Motor neuron (in vitro differentiated cells): ENCODE measurements around the gene USP22. TPM values are rescaled to one million over a fixed set of nuclear protein-coding genes. Genes with fewer than 3 reads are reported as not detected.
A peak's percentile ranks its signal among the peaks of the same experiment; 100 is the strongest.

Source experiments
- ATAC-seq, 8 experiments: fragments of 200-7000 bp; cut with Tn5 transposase; replicated peaks in 6 of 8; 2 replicates each; pipeline ENCODE4 v1.8.0; 2021; ENCODE audit warnings: mild to moderate bottlenecking in 8 of 8, moderate library complexity in 8 of 8
- H3K27ac ChIP-seq, 2 donors: fragments of 250-450 bp; sonication (Bioruptor Pico); 2 replicates each; pipeline ENCODE4 v1.9.0; 2021; ENCODE audit warnings: antibody characterized with exemption in 2 of 2, mild to moderate bottlenecking in 2 of 2, moderate library complexity in 1 of 2
- H3K4me1 ChIP-seq, 2 donors: fragments of 250-450 bp; sonication (Bioruptor Pico); replicated peaks in 1 of 2; 2 replicates each; pipeline ENCODE4 v1.6.1; 2021; ENCODE audit warnings: antibody characterized with exemption in 2 of 2, mild to moderate bottlenecking in 2 of 2, moderate library complexity in 1 of 2
- H3K4me3 ChIP-seq, 5 donors: fragments of 250-450 bp; sonication (Bioruptor Pico); 2 replicates each; pipeline ENCODE4 v1.9.0; 2021; ENCODE audit warnings: antibody characterized with exemption in 5 of 5, mild to moderate bottlenecking in 5 of 5, moderate library complexity in 4 of 5
- WGBS, 10 experiments: fragments of 450-650 bp; shearing (Covaris generic); methylation state at CpG; one replicate each; pipeline ENCODE4 v1.0.0; 2022; 5-methylcytosine and 5-hydroxymethylcytosine counted together
- in situ Hi-C, 9 experiments: fragments of 400-800 bp; cut with MboI; loops; one replicate each; pipeline ENCODE4 v1.15.0; 2021; ENCODE audit warnings: low sequenced_read_pairs in 9 of 9, low pct_unique_long_range_greater_than_20kb in 2 of 9; ENCODE audit not compliant: unreplicated experiment in 9 of 9
- total RNA-seq, 8 experiments: library from RNA; unstranded; fragments of 300-600 nt; gene quantifications; 2 replicates each; pipeline versions ENCODE4 v1.2.3 to v1.2.4, GENCODE V29; 2022

The USP22 gene
- total RNA-seq, 8 experiments from 2014 or later = 121 to 282 (median 209) TPM

DNA sequence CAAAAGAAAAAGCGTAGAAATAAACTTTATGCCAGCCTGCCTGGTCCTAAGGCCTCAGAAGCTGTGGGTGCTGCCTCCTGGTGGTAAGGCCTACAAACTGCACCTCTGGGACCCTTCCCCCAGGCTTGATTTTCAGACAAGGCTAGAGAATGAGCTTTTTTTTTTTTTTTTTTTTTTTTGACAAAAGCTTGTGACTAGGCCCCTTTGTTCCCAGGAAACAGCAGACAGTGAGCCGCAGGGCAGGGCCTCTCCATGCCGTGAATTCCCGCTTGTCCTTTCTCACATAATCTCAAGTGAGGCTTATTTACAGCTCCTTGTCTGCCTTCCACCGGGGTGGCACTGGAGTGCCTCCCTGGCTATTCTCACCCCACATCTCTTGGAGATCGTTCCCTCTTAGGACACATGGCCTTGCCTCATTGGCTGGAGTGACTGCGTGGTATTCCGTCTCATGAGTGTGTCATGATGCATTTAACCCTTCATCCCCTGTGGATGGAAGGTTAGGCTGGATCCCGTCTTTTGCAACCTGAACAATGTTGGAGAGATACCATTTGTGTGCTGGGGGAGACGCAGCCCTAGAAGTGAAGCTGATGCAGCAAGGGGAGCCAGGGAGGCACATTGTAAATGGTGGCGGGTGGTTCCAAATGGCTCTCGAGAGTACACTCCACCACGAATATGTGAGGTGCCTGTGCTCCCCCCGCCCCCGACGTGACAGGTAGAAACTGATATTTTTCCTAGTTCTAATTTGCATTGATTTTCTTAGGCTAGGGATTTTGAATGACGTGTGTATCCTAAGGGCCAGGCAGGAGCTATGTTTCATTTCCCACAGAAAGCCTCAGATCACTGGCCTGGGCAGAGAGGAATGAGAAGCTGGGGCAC lies 49.6 kb downstream of the USP22 start:
- in situ Hi-C loops = loop anchor here in 1 of 9 experiments (10.0 kb wide), 1 partner anchor 188 kb away; no protein-coding TSS in a partner anchor
- ATAC-seq = peak; percentile 60 to 85 (median 70)
- WGBS, 10 experiments = 11 to 93% (median 45%) methylated on average over 1 to 12 of the region's 17 CpGs
- no peak overlapping the region for H3K4me3 ChIP-seq
- H3K4me1 ChIP-seq = peaks cover 5 to 12% of the 10 kb centered on the region in 2 donors
- peak overlapping the region; percentile 85 to 87 for H3K27ac ChIP-seq

DNA sequence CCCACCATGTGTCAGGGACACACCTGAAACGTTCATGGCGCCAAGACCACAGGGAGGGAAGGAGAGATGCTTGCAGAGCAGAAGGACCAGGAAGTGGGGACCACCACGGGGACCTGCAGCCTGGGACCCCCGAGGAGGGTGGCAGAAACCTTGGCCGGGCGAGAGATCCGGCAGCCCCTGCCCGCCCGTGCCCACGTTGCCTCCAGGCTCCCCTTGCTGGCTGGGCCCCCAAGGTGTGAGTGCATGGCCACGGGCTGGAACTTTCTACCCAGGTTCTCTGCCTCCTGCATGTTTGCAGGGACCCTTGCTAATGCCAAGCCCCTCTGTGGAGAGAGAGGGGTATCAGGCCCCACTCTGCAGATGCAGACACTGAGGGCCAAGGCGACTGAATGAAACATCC lies 50.4 kb downstream of the USP22 start:
- in situ Hi-C loops = loop anchor here in 1 of 9 experiments (10.0 kb wide), 1 partner anchor 188 kb away; no protein-coding TSS in a partner anchor
- 40 to 80% methylated on average over 2 of the region's 12 CpGs; no CpG with 5 or more reads in 8 of the 10 experiments for WGBS, 10 experiments
- ATAC-seq = no peak
- peak overlapping the region; percentile 0 to 30 for H3K27ac ChIP-seq
- H3K4me1 ChIP-seq = peaks cover 5 to 12% of the 10 kb centered on the region in 2 donors
- no peak overlapping the region for H3K4me3 ChIP-seq

DNA sequence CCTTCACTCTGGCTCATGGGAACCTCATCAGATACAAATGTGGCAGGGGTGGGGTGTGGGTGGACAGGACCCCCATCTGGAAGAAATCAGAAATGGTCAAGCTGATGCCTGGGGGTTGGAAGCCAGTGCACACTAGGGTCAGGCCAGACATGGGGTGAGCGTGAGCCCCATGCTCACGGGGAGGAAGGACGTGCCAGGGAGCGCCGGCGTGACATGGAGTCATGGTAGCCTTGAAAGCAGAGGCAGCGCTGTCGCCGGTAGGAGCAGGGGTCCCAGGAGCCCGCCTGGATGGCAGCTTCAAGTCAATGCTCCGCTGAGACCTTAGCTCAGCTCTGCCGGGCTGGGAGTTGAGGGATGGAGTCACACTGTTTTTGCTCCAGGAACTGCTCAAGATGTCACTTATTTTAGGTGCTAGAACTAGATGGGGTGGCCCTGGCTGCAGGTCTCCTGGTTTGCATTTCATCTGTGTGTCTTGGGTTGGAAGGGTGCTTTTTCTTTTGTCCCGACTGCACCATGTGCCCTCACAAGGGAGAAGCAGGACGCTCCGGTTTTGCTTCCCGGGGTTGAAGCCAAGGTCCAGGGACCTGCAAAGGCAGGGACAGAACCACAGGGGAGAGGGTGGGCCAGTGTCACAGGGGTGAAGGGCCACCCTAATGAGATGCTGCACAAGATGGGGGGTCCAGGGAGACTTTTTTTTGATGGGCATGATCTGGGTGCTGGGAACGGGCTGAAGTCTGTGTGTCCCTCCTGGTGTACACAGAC lies 51.4 kb downstream of the USP22 start:
- WGBS, 10 experiments = 81 to 100% (median 88%) methylated on average over 1 to 12 of the region's 17 CpGs; no CpG with 5 or more reads in 5 of the 10 experiments
- peaks cover 5 to 12% of the 10 kb centered on the region in 2 donors for H3K4me1 ChIP-seq
- in situ Hi-C loops = loop anchor here in 1 of 9 experiments (10.0 kb wide), 1 partner anchor 187 kb away; no protein-coding TSS in a partner anchor

DNA sequence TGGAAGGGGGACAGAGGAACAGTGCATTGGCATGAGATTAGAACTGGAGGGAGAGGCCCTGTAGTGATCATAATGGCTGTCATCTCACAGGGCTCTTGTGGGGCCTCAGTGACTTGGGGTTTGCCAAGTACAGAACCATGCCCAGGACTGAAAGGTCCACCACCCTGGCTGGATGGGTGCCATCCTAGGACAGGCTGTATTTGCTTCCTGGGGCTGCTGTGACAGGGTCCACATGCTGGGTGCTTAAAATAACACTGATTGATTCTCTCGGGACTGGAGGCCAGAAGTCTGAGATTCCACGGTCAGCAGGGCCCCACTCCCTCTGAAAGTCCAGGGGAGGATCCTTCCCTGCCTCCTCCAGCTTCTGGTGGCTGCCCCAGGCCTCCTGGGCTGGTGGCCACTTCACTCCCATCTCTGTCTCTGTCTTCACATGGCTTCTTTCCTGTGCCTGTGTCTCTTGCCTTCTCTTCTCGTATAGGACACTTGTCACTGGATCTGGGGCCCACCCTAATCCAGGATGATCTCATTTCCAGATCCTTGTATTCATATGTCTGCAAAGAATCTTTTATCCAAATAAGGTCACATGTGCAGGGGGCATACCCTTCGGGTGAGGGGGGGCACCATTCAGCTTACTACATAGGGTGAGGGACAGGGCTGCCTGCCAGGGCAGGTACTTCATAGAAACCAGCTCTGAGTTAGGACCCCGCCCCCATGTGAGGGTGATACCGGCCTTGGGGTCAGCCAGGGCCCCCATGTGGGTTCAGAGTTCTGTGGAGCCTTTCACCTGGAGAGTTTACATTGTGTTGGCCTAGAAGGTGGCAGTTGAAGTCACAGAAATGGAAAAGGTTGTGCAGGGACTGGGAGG lies 52.6 kb downstream of the USP22 start:
- 20 to 74% (median 30%) methylated on average over 1 to 4 of the region's 6 CpGs; no CpG with 5 or more reads in 5 of the 10 experiments for WGBS, 10 experiments
- Histone ChIP-seq H3K27ac (no peak overlapping the region), H3K4me3 (no peak overlapping the region), H3K4me1 (peaks cover 5 to 12% of the 10 kb centered on the region in 2 donors)
- in situ Hi-C loops = loop anchor here in 1 of 9 experiments (10.0 kb wide), 1 partner anchor 185 kb away; no protein-coding TSS in a partner anchor
- peak in 2 of 8 experiments; percentile 38 to 61 for ATAC-seq

More for the DNA sequence above, 51.4 kb downstream of the USP22 start:
- no peak overlapping the region for H3K4me3 ChIP-seq
- ATAC-seq = no peak
- H3K27ac ChIP-seq = no peak overlapping the region

DNA sequence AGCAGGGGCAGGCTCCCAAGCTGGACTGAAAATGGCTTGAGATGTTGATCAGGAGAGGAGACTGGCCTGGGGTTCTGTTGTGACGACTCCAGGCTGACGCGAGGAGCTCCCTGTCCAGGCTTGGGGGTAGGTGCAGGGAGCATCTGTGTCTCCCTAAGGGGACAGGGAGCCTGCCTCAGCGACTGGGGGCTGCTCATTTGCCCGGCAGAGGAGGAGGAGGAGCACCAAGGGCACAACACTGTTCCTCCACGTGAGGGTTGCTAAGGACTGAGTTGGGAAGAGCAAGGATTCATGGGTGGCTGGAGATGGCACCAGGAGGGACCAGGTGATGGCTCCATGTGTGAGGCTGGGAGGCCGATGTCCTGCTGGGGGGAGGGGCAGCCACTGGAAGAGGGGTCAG lies 53.3 kb downstream of the USP22 start:
- Histone ChIP-seq H3K4me1 (peaks cover 5 to 12% of the 10 kb centered on the region in 2 donors), H3K4me3 (no peak overlapping the region), H3K27ac (no peak overlapping the region)
- in situ Hi-C loops = no loop called here
- no peak for ATAC-seq
- 76 to 90% (median 90%) methylated on average over 2 to 5 of the region's 7 CpGs; no CpG with 5 or more reads in 7 of the 10 experiments for WGBS, 10 experiments

DNA sequence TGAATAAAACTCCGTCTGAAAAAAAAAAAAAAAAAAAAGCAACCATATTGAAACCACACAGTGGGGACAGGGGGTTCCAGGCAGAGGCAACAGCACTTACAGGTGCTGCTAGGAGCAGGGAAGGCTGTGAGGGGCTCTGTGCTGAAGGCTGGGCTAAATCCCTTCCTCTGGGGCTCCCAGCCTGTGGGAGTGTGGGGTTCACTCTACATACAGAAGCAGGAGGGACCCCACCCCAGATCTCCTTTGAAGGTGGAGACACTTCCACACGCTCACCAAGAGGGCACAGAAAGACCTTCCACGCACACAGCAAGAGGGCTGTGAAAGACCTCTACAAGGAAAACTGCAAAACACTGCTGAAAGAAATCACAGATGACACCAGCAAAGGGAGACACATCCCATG lies 53.9 kb downstream of the USP22 start:
- Histone ChIP-seq H3K4me3 (no peak overlapping the region), H3K4me1 (peaks cover 5 to 12% of the 10 kb centered on the region in 2 donors), H3K27ac (no peak overlapping the region)
- in situ Hi-C loops = no loop called here
- ATAC-seq = no peak
- WGBS, 10 experiments = 39 to 92% (median 82%) methylated on average over 1 to 3 of the region's 3 CpGs; no CpG with 5 or more reads in 4 of the 10 experiments

DNA sequence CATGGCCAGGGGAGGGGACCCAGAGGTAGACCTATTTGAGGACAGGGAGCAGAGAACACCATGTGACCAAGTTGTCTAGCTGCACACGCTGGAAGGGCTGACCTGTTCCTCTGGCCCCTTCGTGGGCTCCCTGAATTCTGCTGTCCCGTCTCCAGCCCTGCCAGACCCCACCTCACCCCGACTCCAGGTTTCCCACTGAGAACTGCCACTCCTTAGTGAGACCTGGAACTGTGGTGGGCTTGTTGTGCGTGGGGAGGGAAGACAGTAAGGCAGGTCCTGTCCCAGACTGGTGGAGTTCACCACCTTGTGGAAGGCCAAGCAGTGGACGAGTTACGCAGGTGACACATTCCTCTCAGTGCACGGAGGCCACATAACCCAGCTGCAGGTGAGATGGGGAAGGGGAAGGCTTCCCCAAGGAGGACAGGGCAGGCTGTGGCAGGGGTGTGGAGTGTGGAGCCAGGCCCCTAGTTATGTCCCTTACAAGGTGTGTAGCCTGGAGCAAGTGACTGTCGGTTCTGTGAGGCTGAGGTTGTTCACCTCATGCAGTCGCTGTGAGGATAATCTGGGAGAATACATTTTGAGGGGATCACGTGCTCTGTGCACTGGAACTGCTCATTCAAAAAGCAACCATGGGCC lies 54.7 kb downstream of the USP22 start:
- Histone ChIP-seq H3K4me1 (peaks cover under 1 to 6% of the 10 kb centered on the region in 2 donors), H3K4me3 (no peak overlapping the region), H3K27ac (no peak overlapping the region)
- no peak for ATAC-seq
- in situ Hi-C loops = no loop called here
- 90 to 100% (median 100%) methylated on average over 1 to 3 of the region's 11 CpGs; no CpG with 5 or more reads in 3 of the 10 experiments for WGBS, 10 experiments

DNA sequence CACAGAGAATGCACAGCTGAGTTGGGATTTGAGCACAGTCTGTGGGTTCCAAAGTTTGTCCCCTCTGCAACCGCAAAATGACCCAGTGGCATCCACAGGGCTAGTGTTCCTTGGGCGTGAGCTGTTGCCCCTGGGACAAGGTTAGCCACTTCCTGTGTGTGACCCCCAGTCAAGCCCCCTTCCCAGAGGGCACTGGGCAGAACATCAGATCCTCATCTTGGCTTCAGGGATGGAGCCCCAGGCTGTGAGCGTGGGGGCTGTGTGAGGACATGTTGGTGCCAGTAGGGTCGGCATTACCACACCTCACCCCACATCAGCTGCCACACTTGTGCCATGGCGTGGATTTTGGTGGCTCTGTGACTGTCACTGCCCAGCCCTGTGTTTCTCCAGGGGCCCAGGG lies 55.3 kb downstream of the USP22 start:
- WGBS, 10 experiments = 58 to 100% (median 100%) methylated on average over 1 to 3 of the region's 5 CpGs; no CpG with 5 or more reads in 5 of the 10 experiments
- no peak overlapping the region for H3K27ac ChIP-seq
- H3K4me1 ChIP-seq = peaks cover 0 to 2% of the 10 kb centered on the region in 2 donors
- H3K4me3 ChIP-seq = no peak overlapping the region
- ATAC-seq = no peak
- in situ Hi-C loops = no loop called here

DNA sequence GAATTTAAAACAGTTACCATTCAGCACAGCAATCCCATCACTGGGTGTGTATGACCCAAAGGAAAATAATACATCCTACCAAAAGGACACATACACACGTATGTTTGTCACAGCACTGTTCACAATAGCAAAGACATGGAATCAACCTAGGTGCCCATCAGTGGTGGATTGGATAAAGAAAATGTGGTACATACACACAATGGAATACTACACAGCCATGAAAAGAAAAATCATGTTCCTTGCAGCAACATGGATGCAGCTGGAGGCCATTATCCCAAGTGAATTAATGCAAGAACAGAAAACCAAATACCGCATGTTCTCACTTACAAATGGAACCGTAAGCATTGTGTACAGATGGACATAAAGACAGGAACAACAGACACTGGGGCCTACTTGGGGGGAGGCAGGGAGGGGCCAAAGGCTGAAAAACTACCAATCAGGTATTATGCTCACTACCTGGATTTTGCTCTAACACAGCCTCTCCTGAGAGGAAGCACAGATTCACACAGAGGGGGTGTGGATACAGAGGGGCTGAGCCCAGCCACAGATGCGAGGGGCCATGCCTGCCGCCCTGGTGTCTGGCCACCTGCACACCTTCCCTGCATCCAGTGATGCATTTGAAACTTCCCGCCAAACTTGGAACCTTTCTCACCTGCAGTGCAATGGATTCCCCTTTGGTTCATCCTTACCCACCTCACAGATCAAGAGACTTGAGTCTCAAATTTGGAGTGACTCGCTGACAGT lies 55.9 kb downstream of the USP22 start:
- H3K4me3 ChIP-seq = no peak overlapping the region
- WGBS, 10 experiments = 67 to 96% (median 83%) methylated on average over 1 to 5 of the region's 7 CpGs; no CpG with 5 or more reads in 1 of the 10 experiments
- no peak for ATAC-seq
- no peaks in the 10 kb centered on the region for H3K4me1 ChIP-seq
- in situ Hi-C loops = no loop called here
- no peak overlapping the region for H3K27ac ChIP-seq

DNA sequence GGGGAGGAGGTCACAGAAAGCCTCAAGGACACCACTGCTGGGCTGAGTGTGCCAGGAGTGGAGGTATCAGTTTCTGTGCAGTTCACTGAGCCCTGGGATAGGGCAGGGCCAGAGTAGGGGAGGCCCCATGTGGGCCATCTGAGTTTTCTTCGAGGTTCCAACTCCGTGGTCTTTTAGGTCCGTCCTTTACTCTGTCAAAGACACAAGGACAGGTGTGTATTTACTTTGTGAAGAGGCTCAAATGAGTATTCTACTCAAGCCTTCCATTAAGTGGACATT lies 59.5 kb downstream of the USP22 start:
- Histone ChIP-seq H3K4me1 (no peaks in the 10 kb centered on the region), H3K27ac (no peak overlapping the region), H3K4me3 (no peak overlapping the region)
- 92% methylated on average over 2 of the region's 3 CpGs; no CpG with 5 or more reads in 9 of the 10 experiments for WGBS, 10 experiments
- in situ Hi-C loops = no loop called here
- ATAC-seq = no peak

DNA sequence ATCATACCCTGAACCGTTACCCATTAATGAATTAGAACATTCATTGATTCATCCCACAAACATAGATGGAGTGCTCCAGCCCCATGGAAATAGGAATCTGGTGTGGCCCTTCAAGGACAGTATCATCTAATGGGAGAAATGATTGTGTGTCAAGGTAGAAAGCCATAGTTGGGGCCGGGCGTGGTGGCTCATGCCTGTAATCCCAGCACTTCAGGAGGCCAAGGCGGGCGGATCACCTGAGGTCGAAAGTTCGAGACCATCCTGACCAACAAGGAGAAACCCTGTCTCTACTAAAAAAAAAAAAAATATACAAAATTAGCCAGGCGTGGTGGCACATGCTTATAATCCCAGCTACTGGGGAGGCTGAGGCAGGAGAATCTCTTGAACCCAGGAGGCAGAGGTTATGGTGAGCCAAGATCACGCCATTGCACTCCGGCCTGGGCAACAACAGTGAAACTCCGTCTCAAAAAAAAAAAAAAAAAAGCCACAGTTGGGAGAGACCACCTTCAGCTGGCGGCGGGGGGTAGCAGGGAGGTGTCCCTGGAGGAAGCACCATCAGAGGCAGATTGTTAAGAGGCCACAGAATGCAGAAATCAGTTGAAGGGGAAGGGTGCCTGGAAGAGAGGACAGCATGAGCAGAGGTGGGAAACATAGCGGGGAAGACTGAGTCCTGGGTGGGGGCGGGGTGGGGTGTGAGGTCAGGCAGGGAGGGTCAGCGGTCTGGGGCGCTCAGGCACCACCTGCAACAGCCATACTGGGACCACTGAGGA lies 60.0 kb downstream of the USP22 start:
- Histone ChIP-seq H3K4me1 (no peaks in the 10 kb centered on the region), H3K27ac (no peak overlapping the region), H3K4me3 (no peak overlapping the region)
- in situ Hi-C loops = no loop called here
- WGBS, 10 experiments = 60 to 98% (median 85%) methylated on average over 1 to 10 of the region's 17 CpGs; no CpG with 5 or more reads in 2 of the 10 experiments
- no peak for ATAC-seq
